SH-SY5Y (cell line): ENCODE measurements around the gene UQCRFS1.

Source experiments
- GATA2 ChIP-seq: IDR thresholded peaks from 2 replicates; pipeline ENCODE4 v1.6.1; 2011; ENCODE audit warnings: mild to moderate bottlenecking, low read depth, low read length
- GATA3 ChIP-seq: IDR thresholded peaks from 2 replicates; pipeline ENCODE4 v1.6.1; 2011; ENCODE audit warnings: low read depth, mild to moderate bottlenecking, low read length, moderate library complexity

GRCh38 chr19:29202281-29202680, 10.7 kb downstream of the UQCRFS1 start:
- no peak for TF ChIP-seq GATA2
- TF ChIP-seq GATA3, result no peak
